Astrocyte (in vitro differentiated cells and primary cell): ENCODE data around the gene EPPIN. TPM values are rescaled to one million over a fixed set of nuclear protein-coding genes. Genes with fewer than 3 reads are reported as not detected.

Source experiments
- total RNA-seq: library from RNA; stranded (reverse); gene quantifications from 2 replicates; pipeline ENCODE4 v1.2.1, GENCODE V29; 2021

Gene EPPIN
- total RNA-seq, 1 donor from 2014 or later: not detected

Other genes with a start within 250 kb of the EPPIN start
- gene RBPJL, start 240.6 kb downstream of the EPPIN start, total RNA-seq: not detected in 2 replicates
- gene MATN4, start 239.1 kb downstream of the EPPIN start, total RNA-seq: 0.19 and 0.20 TPM in 2 replicates
- 125 and 135 TPM in 2 replicates for gene SDC4, start 199.0 kb downstream of the EPPIN start, total RNA-seq
- gene SYS1, start 184.2 kb downstream of the EPPIN start, total RNA-seq: 20.4 and 25.2 TPM in 2 replicates
- gene TP53TG5, start 169.1 kb downstream of the EPPIN start, total RNA-seq: not detected in 2 replicates
- gene DBNDD2, start 139.1 kb downstream of the EPPIN start, total RNA-seq: 10.7 and 11.3 TPM in 2 replicates
- gene PIGT, start 131.3 kb downstream of the EPPIN start, total RNA-seq: 83.7 and 91.4 TPM in 2 replicates
- 2.4 and 4.1 TPM in 2 replicates for gene WFDC2, start 77.6 kb downstream of the EPPIN start, total RNA-seq
- not detected in 2 replicates for gene SPINT3, start 31.8 kb downstream of the EPPIN start, total RNA-seq
- gene WFDC6, start 7.9 kb downstream of the EPPIN start, total RNA-seq: not detected in 2 replicates
- gene WFDC8, start 31.9 kb upstream of the EPPIN start, total RNA-seq: not detected in 2 replicates
- not detected in 2 replicates for gene WFDC10A, start 82.3 kb upstream of the EPPIN start, total RNA-seq
- gene WFDC9, start 83.9 kb upstream of the EPPIN start, total RNA-seq: not detected in 2 replicates
- gene WFDC11, start 122.8 kb upstream of the EPPIN start, total RNA-seq: not detected in 2 replicates
- not detected in 2 replicates for gene WFDC13, start 154.6 kb upstream of the EPPIN start, total RNA-seq
- not detected in 2 replicates for gene WFDC10B, start 157.6 kb upstream of the EPPIN start, total RNA-seq
- gene SPINT4, start 174.9 kb upstream of the EPPIN start, total RNA-seq: not detected in 2 replicates
- gene WFDC3, start 244.5 kb upstream of the EPPIN start, total RNA-seq: 2.0 and 2.2 TPM in 2 replicates
- 28.1 and 28.7 TPM in 2 replicates for gene DNTTIP1, start 244.6 kb upstream of the EPPIN start, total RNA-seq